MM.1S (cell line): ENCODE data around the gene MRPL27.

Experiments used
- DNase-seq: peaks from one replicate; pipeline ENCODE4 v3.0.0-alpha.2; 2015
- H2AFZ ChIP-seq: fragments of 300-600 bp; sonication (generic); 2 replicates; pipeline ENCODE4 v1.6.0; 2016; ENCODE audit warnings: antibody characterized with exemption, low read length
- H3F3A ChIP-seq: fragments of 300-600 bp; sonication (generic); 2 replicates; pipeline ENCODE4 v1.6.1; 2016; ENCODE audit warnings: mild to moderate bottlenecking, antibody characterized with exemption, low read length, moderate library complexity, mixed read lengths; ENCODE audit not compliant: insufficient read depth
- H3K27ac ChIP-seq: fragments of 300-600 bp; sonication (generic); 2 replicates; pipeline ENCODE4 v1.5.1; 2016; ENCODE audit warnings: mild to moderate bottlenecking, low read length
- H3K27me3 ChIP-seq: fragments of 300-600 bp; sonication (generic); replicated peaks from 2 replicates; pipeline ENCODE4 v1.6.0; 2016; ENCODE audit warnings: low read length; ENCODE audit not compliant: insufficient read depth
- H3K36me3 ChIP-seq: fragments of 300-600 bp; sonication (generic); replicated peaks from 2 replicates; pipeline ENCODE4 v1.6.1; 2016; ENCODE audit warnings: mild to moderate bottlenecking, low read length, mixed read lengths; ENCODE audit not compliant: insufficient read depth
- H3K4me1 ChIP-seq: fragments of 300-600 bp; sonication (generic); 2 replicates; pipeline ENCODE4 v1.6.1; 2016; ENCODE audit warnings: low read length, mixed read lengths
- H3K4me2 ChIP-seq: fragments of 300-600 bp; sonication (generic); 2 replicates; pipeline ENCODE4 v1.6.0; 2016; ENCODE audit warnings: low read depth, low read length
- H3K4me3 ChIP-seq: fragments of 300-600 bp; sonication (generic); 2 replicates; pipeline ENCODE4 v1.5.1; 2016; ENCODE audit warnings: low read length, mixed read lengths
- H3K79me2 ChIP-seq: fragments of 300-600 bp; sonication (generic); 2 replicates; pipeline ENCODE4 v1.6.1; 2016; ENCODE audit warnings: mixed run types, low read length, mixed read lengths
- H3K9ac ChIP-seq: fragments of 300-600 bp; sonication (generic); 2 replicates; pipeline ENCODE4 v1.6.1; 2016; ENCODE audit warnings: low read length, mixed read lengths
- H3K9me2 ChIP-seq: fragments of 300-600 bp; sonication (generic); replicated peaks from 2 replicates; pipeline ENCODE4 v1.6.1; 2016; ENCODE audit warnings: mild to moderate bottlenecking, low read length, mixed read lengths; ENCODE audit not compliant: insufficient read depth
- H3K9me3 ChIP-seq: fragments of 300-600 bp; sonication (generic); replicated peaks from 2 replicates; pipeline ENCODE4 v1.6.1; 2016; ENCODE audit warnings: mild to moderate bottlenecking, low read length, mixed read lengths; ENCODE audit not compliant: insufficient read depth
- H4K20me1 ChIP-seq: fragments of 300-600 bp; sonication (generic); 2 replicates; pipeline ENCODE4 v1.6.1; 2016; ENCODE audit warnings: mild to moderate bottlenecking, low read length, moderate library complexity, mixed read lengths; ENCODE audit not compliant: insufficient read depth
- EZH2 ChIP-seq: fragments of 300-600 bp; sonication (generic); optimal IDR thresholded peaks from 2 replicates; pipeline ENCODE3; 2017; ENCODE audit warnings: low read depth, mild to moderate bottlenecking, antibody characterized with exemption, low read length, mixed read lengths
- EZH2phosphoT487 ChIP-seq: fragments of 300-600 bp; sonication (generic); IDR thresholded peaks from 2 replicates; pipeline ENCODE4 v1.6.1; 2018; ENCODE audit warnings: antibody characterized with exemption, low read length
- TF ChIP-seq, protein P1 (sequence below): fragments of 300-600 bp; sonication (generic); IDR thresholded peaks from 2 replicates; pipeline ENCODE4 v1.5.1; 2016; ENCODE audit warnings: antibody characterized with exemption, low read length, mixed read lengths

The MRPL27 gene

DNA sequence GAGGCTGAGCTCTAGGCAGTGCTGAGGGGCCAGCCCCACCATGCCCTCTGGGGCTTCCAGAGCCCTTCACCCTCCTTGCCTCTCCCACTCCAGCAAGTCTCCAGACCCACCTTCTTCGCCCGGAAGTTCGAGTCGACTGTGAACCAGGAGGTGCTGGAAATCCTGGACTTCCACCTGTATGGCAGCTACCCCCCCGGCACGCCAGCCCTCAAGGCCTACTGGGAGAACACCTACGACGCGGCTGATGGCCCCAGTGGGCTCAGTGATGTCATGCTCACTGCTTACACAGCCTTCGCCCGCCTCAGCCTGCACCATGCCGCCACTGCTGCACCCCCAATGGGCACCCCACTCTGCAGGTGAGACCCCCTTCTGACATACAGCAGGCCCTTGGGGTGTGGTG lies 16.6 kb downstream of the MRPL27 start:
- no peaks in the 10 kb centered on the region for H3K9me3 ChIP-seq
- H3K4me3 ChIP-seq, result no peak overlapping the region
- no peak overlapping the region for H3K27ac ChIP-seq
- no peaks in the 10 kb centered on the region for H3K27me3 ChIP-seq
- no peaks in the 10 kb centered on the region for H3F3A ChIP-seq
- H3K9ac ChIP-seq, result no peak overlapping the region
- H3K79me2 ChIP-seq, result no peaks in the 10 kb centered on the region
- no peaks in the 10 kb centered on the region for H3K4me1 ChIP-seq
- H3K36me3 ChIP-seq, result no peaks in the 10 kb centered on the region
- no peaks in the 10 kb centered on the region for H3K9me2 ChIP-seq
- no peak overlapping the region for H3K4me2 ChIP-seq
- H4K20me1 ChIP-seq, result no peaks in the 10 kb centered on the region
- TF ChIP-seq EZH2 (no peak), EZH2phosphoT487 (no peak)
- TF ChIP-seq, protein P1, sequence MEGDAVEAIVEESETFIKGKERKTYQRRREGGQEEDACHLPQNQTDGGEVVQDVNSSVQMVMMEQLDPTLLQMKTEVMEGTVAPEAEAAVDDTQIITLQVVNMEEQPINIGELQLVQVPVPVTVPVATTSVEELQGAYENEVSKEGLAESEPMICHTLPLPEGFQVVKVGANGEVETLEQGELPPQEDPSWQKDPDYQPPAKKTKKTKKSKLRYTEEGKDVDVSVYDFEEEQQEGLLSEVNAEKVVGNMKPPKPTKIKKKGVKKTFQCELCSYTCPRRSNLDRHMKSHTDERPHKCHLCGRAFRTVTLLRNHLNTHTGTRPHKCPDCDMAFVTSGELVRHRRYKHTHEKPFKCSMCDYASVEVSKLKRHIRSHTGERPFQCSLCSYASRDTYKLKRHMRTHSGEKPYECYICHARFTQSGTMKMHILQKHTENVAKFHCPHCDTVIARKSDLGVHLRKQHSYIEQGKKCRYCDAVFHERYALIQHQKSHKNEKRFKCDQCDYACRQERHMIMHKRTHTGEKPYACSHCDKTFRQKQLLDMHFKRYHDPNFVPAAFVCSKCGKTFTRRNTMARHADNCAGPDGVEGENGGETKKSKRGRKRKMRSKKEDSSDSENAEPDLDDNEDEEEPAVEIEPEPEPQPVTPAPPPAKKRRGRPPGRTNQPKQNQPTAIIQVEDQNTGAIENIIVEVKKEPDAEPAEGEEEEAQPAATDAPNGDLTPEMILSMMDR, result no peak
- no peak overlapping the region for H2AFZ ChIP-seq
- DNase-seq, result no peak

DNA sequence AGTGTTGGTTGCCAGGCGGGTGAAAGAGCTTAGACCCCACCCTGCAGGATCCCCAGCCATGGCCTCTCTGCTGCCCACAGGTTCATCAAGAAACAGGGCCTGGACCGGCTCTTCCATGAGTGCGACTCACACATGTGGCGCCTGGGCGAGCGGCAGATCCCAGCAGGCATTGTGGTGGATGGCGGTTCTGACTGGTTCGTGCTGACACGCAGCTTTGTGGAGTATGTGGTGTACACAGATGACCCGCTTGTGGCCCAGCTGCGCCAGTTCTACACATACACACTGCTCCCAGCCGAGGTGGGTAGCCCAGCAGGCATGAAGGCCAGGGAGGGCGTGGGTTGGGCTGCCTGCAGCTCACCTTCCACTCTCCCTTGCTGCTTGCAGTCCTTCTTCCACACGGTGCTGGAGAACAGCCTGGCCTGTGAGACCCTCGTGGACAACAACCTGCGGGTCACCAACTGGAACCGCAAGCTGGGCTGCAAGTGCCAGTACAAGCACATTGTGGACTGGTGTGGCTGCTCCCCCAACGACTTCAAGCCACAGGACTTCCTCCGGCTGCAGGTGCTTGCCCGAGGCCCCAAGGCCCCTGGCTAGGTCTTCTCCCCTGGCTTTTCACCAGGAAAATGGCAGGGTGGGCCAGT lies 17.2 kb downstream of the MRPL27 start:
- H3K79me2 ChIP-seq, result no peaks in the 10 kb centered on the region
- H3F3A ChIP-seq, result no peaks in the 10 kb centered on the region
- H4K20me1 ChIP-seq, result no peaks in the 10 kb centered on the region
- H3K9me3 ChIP-seq, result no peaks in the 10 kb centered on the region
- H3K27ac ChIP-seq, result no peak overlapping the region
- TF ChIP-seq EZH2, result no peak
- TF ChIP-seq, protein P1, result no peak
- TF ChIP-seq EZH2phosphoT487, result no peak
- no peaks in the 10 kb centered on the region for H3K27me3 ChIP-seq
- H3K9ac ChIP-seq, result no peak overlapping the region
- no peaks in the 10 kb centered on the region for H3K4me1 ChIP-seq
- H2AFZ ChIP-seq, result no peak overlapping the region
- H3K36me3 ChIP-seq, result no peaks in the 10 kb centered on the region
- no peak for DNase-seq
- no peaks in the 10 kb centered on the region for H3K9me2 ChIP-seq
- no peak overlapping the region for H3K4me3 ChIP-seq
- H3K4me2 ChIP-seq, result no peak overlapping the region

DNA sequence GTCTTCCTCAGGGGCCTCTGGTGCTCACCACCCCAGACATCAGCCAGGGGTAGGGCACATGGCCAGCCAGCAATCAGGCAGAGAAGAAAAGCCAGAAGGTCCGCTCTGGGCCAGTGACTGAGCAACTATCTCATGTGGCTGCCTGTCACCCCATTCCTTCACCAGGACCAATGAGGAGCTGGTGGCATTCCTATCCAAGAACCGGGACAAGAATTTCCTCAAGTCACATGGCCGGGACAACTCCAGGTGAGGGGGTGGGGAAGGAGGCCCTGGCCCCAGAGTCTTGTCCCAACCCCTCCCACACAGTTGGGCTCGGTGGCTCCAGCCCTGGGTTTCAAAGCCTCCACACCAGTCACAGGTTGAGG lies 17.7 kb downstream of the MRPL27 start:
- H2AFZ ChIP-seq, result no peak overlapping the region
- TF ChIP-seq EZH2, result no peak
- TF ChIP-seq, protein P1, result no peak
- no peak for TF ChIP-seq EZH2phosphoT487
- no peaks in the 10 kb centered on the region for H3K27me3 ChIP-seq
- DNase-seq, result no peak
- H3K27ac ChIP-seq, result no peak overlapping the region
- no peaks in the 10 kb centered on the region for H3K9me3 ChIP-seq
- H3F3A ChIP-seq, result no peaks in the 10 kb centered on the region
- no peaks in the 10 kb centered on the region for H3K9me2 ChIP-seq
- no peak overlapping the region for H3K4me2 ChIP-seq
- no peaks in the 10 kb centered on the region for H3K36me3 ChIP-seq
- no peaks in the 10 kb centered on the region for H3K79me2 ChIP-seq
- no peaks in the 10 kb centered on the region for H3K4me1 ChIP-seq
- no peaks in the 10 kb centered on the region for H4K20me1 ChIP-seq
- H3K9ac ChIP-seq, result no peak overlapping the region
- H3K4me3 ChIP-seq, result no peak overlapping the region

DNA sequence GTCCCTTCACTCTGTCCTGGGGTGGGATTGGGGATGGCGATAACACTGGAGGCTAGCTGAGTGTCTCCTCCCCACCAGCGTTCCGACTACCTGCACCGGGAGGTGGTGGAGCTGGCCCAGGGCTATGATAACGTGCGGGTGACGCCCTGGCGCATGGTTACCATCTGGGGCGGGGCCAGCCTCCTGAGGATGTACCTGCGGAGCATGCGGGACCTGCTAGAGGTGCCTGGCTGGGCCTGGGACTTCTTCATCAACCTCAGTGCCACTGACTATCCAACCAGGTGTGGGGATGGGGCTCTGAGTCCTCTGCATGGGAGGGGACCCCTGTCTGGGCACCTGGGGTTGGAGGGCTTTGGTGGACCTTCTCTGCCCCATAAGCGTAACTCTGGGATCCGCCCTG lies 18.2 kb downstream of the MRPL27 start:
- H3K36me3 ChIP-seq, result no peaks in the 10 kb centered on the region

More for the DNA sequence above, 18.2 kb downstream of the MRPL27 start:
- Histone ChIP-seq H3K9ac (no peak overlapping the region), H3K27me3 (no peaks in the 10 kb centered on the region), H3K4me2 (no peak overlapping the region), H2AFZ (no peak overlapping the region), H3K4me3 (no peak overlapping the region), H4K20me1 (no peaks in the 10 kb centered on the region), H3K4me1 (no peaks in the 10 kb centered on the region), H3F3A (no peaks in the 10 kb centered on the region), H3K9me2 (no peaks in the 10 kb centered on the region), H3K9me3 (no peaks in the 10 kb centered on the region), H3K79me2 (no peaks in the 10 kb centered on the region), H3K27ac (no peak overlapping the region)
- TF ChIP-seq EZH2phosphoT487, result no peak
- TF ChIP-seq EZH2, result no peak
- TF ChIP-seq, protein P1, result no peak
- no peak for DNase-seq
